ENCODE results near the gene A2M.

DNA sequence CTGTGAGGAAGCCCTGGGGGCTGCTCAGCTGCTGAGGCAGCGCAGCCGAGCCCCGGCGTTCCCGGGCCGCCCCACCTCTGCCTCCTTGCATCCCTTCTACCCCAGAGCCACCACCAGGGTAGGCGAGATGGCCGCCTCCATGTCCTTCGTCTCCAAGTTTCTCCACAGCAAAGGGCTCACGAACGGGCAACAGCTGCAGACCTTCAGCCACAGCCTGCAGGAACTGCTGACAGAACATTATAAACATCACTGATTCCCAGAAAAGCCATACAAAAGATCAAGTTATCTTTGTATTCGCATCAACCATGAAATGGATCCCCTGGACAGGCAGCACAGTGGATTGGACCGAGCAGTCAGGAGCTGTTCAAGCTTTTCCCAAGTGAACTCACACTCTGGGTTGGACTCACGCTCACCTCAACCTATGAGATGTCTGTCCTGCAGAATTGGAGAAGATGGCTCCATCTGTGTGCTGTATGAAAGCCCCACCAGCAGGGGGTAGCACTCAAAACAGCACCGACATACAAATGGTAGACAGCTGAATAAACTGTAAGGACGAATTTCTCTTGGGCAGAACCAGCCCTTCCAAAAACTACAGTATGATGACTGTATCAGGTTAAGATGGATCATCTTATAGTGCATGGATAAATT, 19.4 kb upstream of the A2M start:
- no peak for TF ChIP-seq ZNF263 (CRISPR knock-in tag; IDR thresholded peaks at IDR 0.05)
- TF ChIP-seq, protein P1, sequence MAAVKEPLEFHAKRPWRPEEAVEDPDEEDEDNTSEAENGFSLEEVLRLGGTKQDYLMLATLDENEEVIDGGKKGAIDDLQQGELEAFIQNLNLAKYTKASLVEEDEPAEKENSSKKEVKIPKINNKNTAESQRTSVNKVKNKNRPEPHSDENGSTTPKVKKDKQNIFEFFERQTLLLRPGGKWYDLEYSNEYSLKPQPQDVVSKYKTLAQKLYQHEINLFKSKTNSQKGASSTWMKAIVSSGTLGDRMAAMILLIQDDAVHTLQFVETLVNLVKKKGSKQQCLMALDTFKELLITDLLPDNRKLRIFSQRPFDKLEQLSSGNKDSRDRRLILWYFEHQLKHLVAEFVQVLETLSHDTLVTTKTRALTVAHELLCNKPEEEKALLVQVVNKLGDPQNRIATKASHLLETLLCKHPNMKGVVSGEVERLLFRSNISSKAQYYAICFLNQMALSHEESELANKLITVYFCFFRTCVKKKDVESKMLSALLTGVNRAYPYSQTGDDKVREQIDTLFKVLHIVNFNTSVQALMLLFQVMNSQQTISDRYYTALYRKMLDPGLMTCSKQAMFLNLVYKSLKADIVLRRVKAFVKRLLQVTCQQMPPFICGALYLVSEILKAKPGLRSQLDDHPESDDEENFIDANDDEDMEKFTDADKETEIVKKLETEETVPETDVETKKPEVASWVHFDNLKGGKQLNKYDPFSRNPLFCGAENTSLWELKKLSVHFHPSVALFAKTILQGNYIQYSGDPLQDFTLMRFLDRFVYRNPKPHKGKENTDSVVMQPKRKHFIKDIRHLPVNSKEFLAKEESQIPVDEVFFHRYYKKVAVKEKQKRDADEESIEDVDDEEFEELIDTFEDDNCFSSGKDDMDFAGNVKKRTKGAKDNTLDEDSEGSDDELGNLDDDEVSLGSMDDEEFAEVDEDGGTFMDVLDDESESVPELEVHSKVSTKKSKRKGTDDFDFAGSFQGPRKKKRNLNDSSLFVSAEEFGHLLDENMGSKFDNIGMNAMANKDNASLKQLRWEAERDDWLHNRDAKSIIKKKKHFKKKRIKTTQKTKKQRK (IDR thresholded peaks at IDR 0.05; ENCODE audit: low read length): no peak
- no peak for TF ChIP-seq POLR2AphosphoS5 (IDR thresholded peaks at IDR 0.05; ENCODE audit: low read depth, low read length)
- TF ChIP-seq ZNF782 (CRISPR knock-in tag; IDR thresholded peaks at IDR 0.05; ENCODE audit: borderline replicate concordance): no peak
- peak; percentile 67 for TF ChIP-seq CTCF (CRISPR knock-in tag; IDR thresholded peaks at IDR 0.05)
- TF ChIP-seq YY1 (IDR thresholded peaks at IDR 0.05; ENCODE audit: insufficient read depth, insufficient replicate concordance, low read depth, low read length): no peak
- no peak for TF ChIP-seq POLR2A (IDR thresholded peaks at IDR 0.05; ENCODE audit: insufficient read depth in 1 of 2, low read depth in 2 of 2, low read length in 2 of 2)
- TF ChIP-seq, protein P2, sequence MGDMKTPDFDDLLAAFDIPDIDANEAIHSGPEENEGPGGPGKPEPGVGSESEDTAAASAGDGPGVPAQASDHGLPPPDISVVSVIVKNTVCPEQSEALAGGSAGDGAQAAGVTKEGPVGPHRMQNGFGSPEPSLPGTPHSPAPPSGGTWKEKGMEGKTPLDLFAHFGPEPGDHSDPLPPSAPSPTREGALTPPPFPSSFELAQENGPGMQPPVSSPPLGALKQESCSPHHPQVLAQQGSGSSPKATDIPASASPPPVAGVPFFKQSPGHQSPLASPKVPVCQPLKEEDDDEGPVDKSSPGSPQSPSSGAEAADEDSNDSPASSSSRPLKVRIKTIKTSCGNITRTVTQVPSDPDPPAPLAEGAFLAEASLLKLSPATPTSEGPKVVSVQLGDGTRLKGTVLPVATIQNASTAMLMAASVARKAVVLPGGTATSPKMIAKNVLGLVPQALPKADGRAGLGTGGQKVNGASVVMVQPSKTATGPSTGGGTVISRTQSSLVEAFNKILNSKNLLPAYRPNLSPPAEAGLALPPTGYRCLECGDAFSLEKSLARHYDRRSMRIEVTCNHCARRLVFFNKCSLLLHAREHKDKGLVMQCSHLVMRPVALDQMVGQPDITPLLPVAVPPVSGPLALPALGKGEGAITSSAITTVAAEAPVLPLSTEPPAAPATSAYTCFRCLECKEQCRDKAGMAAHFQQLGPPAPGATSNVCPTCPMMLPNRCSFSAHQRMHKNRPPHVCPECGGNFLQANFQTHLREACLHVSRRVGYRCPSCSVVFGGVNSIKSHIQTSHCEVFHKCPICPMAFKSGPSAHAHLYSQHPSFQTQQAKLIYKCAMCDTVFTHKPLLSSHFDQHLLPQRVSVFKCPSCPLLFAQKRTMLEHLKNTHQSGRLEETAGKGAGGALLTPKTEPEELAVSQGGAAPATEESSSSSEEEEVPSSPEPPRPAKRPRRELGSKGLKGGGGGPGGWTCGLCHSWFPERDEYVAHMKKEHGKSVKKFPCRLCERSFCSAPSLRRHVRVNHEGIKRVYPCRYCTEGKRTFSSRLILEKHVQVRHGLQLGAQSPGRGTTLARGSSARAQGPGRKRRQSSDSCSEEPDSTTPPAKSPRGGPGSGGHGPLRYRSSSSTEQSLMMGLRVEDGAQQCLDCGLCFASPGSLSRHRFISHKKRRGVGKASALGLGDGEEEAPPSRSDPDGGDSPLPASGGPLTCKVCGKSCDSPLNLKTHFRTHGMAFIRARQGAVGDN (CRISPR knock-in tag; IDR thresholded peaks at IDR 0.05): peak; percentile 51
- TF ChIP-seq EEA1 (CRISPR knock-in tag; IDR thresholded peaks at IDR 0.05; ENCODE audit: borderline replicate concordance): no peak
- no peak for TF ChIP-seq AGO2 (optimal IDR thresholded peaks at IDR 0.05; ENCODE audit: low read depth, low read length)
- TF ChIP-seq ZNF629 (CRISPR knock-in tag; conservative IDR thresholded peaks at IDR 0.05): no peak
- TF ChIP-seq CEBPB (IDR thresholded peaks at IDR 0.05; ENCODE audit: borderline replicate concordance, low read depth, low read length): no peak

All from HepG2 (cell line).